ENCODE measurements around the gene PITPNC1.

The PITPNC1 gene

GRCh38 chr17:67658265-67658664 lies 281.2 kb downstream of the PITPNC1 start:
- POLR2A ChIA-PET = no interaction called here
- DNase-seq (ENCODE audit: low read depth, low spot score) = no peak
- no peak overlapping the region for H3K4me3 ChIP-seq (ENCODE audit: low read depth, low read length)
- no peak for TF ChIP-seq CTCF (IDR thresholded peaks at IDR 0.05; ENCODE audit: insufficient read depth, low read length, missing control alignments)
- CTCF ChIA-PET = interaction anchor here (0.7 kb wide), 1 partner anchor 32 kb away, joined by 3 read pairs; no protein-coding TSS in a partner anchor

- no peak overlapping the region for H3K4me3 ChIP-seq (ENCODE audit: low read depth, low read length)
- ChIA-PET POLR2A (no interaction called here), CTCF (interaction anchor here (0.7 kb wide), 1 partner anchor 31 kb away, joined by 3 read pairs; no protein-coding TSS in a partner anchor)
- no peak for DNase-seq (ENCODE audit: low read depth, low spot score)
- no peak for TF ChIP-seq CTCF (IDR thresholded peaks at IDR 0.05; ENCODE audit: insufficient read depth, low read length, missing control alignments)
Observed at GRCh38 chr17:67659028-67659427, 281.9 kb downstream of the PITPNC1 start.

- no peak for DNase-seq (ENCODE audit: low read depth, low spot score)
- H3K4me3 ChIP-seq (ENCODE audit: low read depth, low read length) = no peak overlapping the region
- TF ChIP-seq CTCF (IDR thresholded peaks at IDR 0.05; ENCODE audit: insufficient read depth, low read length, missing control alignments) = no peak
- POLR2A ChIA-PET = no interaction called here
- CTCF ChIA-PET = interaction anchor here (1.3 kb wide), 1 partner anchor 27 kb away, joined by 3 read pairs; no protein-coding TSS in a partner anchor
Observed at GRCh38 chr17:67662712-67663111, 285.6 kb downstream of the PITPNC1 start.

- ChIA-PET POLR2A (no interaction called here), CTCF (interaction anchor here (1.0 to 1.3 kb wide), 2 partner anchors 27 to 288 kb away, joined by 3 to 4 read pairs; no protein-coding TSS in a partner anchor)
- TF ChIP-seq CTCF (IDR thresholded peaks at IDR 0.05; ENCODE audit: insufficient read depth, low read length, missing control alignments) = no peak
- DNase-seq (ENCODE audit: low read depth, low spot score) = no peak
- H3K4me3 ChIP-seq (ENCODE audit: low read depth, low read length) = no peak overlapping the region
Observed at GRCh38 chr17:67663457-67663856, 286.4 kb downstream of the PITPNC1 start.

- no peak for TF ChIP-seq CTCF (IDR thresholded peaks at IDR 0.05; ENCODE audit: insufficient read depth, low read length, missing control alignments)
- no peak overlapping the region for H3K4me3 ChIP-seq (ENCODE audit: low read depth, low read length)
- POLR2A ChIA-PET = no interaction called here
- DNase-seq (ENCODE audit: low read depth, low spot score) = no peak
- CTCF ChIA-PET = interaction anchor here (1.3 to 1.8 kb wide), 2 partner anchors 287 to 292 kb away, joined by 3 to 5 read pairs; no protein-coding TSS in a partner anchor
Observed at GRCh38 chr17:67666028-67666427, 288.9 kb downstream of the PITPNC1 start.

- ChIA-PET POLR2A (no interaction called here), CTCF (no interaction called here)
- TF ChIP-seq CTCF (IDR thresholded peaks at IDR 0.05; ENCODE audit: insufficient read depth, low read length, missing control alignments) = no peak
- H3K4me3 ChIP-seq (ENCODE audit: low read depth, low read length) = no peak overlapping the region
- DNase-seq (ENCODE audit: low read depth, low spot score) = no peak
Observed at GRCh38 chr17:67666710-67667109, 289.6 kb downstream of the PITPNC1 start.
